Measurements from ENCODE around the gene ART3.
A peak's percentile ranks its signal among the peaks of the same experiment; 100 is the strongest.

ART3 gene

DNA sequence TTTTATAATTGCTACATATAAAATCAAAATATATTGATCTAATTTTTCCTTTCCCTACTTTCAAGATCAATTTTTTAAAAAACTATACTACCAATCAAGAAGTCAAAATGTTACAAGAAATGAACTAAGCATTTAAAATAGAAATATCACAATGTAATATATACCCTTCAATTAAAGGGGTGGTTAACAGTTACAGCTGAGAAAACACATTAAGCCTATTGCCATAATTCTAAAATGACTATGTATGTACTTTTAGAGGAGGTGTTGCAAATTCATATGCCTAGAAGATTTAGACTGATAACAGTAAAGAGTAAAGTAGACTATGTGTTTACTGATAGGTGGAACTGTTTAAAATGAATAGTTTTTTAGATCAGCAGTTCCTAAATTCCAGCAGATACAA, 70.0 kb downstream of the ART3 start:
- ATAC-seq (ENCODE audit: low read depth), result no peak
- peaks cover 51% of the 10 kb centered on the region for H3K36me3 ChIP-seq (ENCODE audit: low read depth)

DNA sequence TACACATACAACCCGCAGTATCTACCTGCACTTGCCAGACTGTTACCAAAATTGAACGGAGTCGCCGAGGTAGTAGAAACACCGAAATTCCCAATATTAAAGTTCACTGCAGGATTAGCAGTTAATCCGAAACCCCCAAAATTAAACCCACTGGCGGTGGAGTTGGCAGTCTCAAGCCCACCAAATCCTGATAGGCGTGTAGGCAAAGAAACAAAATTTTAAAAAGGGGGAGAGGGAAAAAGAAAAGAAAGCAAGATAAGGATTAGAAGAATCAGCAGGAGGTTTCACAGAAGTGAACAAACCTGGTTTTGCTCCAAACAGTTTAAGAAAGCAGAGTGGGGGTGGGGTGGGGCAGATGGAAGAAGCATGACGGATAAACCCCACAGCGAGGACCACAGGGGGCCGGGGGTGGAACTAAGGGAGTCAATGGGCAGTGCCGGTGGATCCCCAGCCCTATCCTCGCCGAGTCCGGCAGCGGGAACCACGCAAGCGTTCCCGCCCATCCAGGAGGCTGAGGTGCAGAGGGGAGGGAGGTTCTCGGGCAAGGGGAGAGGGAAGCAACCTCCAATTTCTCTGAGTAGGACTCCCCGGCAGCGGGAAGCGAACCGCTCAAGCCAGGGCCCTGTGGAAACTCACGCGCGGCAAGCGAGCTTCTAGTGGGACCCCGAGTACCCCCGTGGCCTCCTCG, 73.1 kb downstream of the ART3 start:
- Histone ChIP-seq H3K27ac (ENCODE audit: poor library complexity, severe bottlenecking) (peak overlapping the region; percentile 57), H3K9me3 (ENCODE audit: severe bottlenecking) (no peaks in the 10 kb centered on the region), H3K27me3 (ENCODE audit: insufficient read depth, poor library complexity, severe bottlenecking) (no peaks in the 10 kb centered on the region), H3K4me1 (ENCODE audit: insufficient read depth, poor library complexity, severe bottlenecking) (peaks cover 13% of the 10 kb centered on the region), H3K4me3 (ENCODE audit: severe bottlenecking) (peak overlapping the region; percentile 93), H3K36me3 (ENCODE audit: low read depth) (peaks cover 22% of the 10 kb centered on the region)
- DNase-seq (ENCODE audit: low spot score), result peak; percentile 86
- ATAC-seq (ENCODE audit: low read depth), result peak; percentile 92
- TF ChIP-seq, protein P1, sequence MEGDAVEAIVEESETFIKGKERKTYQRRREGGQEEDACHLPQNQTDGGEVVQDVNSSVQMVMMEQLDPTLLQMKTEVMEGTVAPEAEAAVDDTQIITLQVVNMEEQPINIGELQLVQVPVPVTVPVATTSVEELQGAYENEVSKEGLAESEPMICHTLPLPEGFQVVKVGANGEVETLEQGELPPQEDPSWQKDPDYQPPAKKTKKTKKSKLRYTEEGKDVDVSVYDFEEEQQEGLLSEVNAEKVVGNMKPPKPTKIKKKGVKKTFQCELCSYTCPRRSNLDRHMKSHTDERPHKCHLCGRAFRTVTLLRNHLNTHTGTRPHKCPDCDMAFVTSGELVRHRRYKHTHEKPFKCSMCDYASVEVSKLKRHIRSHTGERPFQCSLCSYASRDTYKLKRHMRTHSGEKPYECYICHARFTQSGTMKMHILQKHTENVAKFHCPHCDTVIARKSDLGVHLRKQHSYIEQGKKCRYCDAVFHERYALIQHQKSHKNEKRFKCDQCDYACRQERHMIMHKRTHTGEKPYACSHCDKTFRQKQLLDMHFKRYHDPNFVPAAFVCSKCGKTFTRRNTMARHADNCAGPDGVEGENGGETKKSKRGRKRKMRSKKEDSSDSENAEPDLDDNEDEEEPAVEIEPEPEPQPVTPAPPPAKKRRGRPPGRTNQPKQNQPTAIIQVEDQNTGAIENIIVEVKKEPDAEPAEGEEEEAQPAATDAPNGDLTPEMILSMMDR (IDR thresholded peaks at IDR 0.05; ENCODE audit: poor library complexity, severe bottlenecking), result no peak

More for the DNA sequence above, 70.0 kb downstream of the ART3 start:
- H3K4me1 ChIP-seq (ENCODE audit: insufficient read depth, poor library complexity, severe bottlenecking), result peaks cover 12% of the 10 kb centered on the region
- H3K27ac ChIP-seq (ENCODE audit: poor library complexity, severe bottlenecking), result no peak overlapping the region
- no peak for DNase-seq (ENCODE audit: low spot score)
- TF ChIP-seq, protein P1 (IDR thresholded peaks at IDR 0.05; ENCODE audit: poor library complexity, severe bottlenecking), result no peak
- no peak overlapping the region for H3K4me3 ChIP-seq (ENCODE audit: severe bottlenecking)
- H3K9me3 ChIP-seq (ENCODE audit: severe bottlenecking), result no peaks in the 10 kb centered on the region
- no peaks in the 10 kb centered on the region for H3K27me3 ChIP-seq (ENCODE audit: insufficient read depth, poor library complexity, severe bottlenecking)

DNA sequence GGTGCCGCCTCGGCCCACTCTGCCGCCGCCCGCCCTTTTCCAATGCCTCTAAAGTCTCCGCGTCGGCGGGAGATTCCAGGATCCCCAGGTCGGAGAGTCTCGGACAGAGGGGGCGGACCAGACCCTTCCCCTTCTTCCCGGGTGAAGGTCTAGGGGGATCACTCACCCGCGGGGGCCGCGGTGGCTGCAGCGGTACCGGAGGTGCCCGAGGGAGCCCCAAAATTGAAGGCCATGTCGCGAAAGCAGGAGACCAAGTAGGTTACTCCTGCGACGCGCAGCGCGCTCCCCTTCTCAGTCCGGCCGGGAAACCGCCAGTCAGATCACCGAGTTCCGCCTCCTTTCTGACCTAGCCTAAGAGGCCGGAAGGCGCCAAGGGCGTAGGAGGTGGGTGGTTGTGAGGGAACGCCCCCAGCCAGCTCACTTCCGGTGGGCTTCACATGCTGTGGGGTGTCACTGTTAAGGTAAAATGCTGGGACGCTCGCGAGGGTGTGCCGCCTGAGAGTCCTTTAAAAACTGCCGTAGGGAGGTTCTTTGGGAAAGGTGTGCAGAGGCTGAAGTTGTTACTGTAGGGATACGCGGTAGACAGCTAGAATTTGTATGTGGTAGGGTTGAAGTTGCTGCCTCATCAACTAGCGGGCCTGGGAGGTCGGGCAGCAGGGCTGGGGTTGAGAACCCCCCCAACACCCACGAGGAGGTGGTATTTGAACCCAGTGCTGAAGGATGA, 73.8 kb downstream of the ART3 start, which contains the start of gene NUP54:
TSS of gene NUP54 (minus strand) at position 256 of the 724 bp plus-strand sequence. CDS start at position 233, 23 bp downstream.
- DNase-seq (ENCODE audit: low spot score), result peak; percentile 92
- no peaks in the 10 kb centered on the region for H3K27me3 ChIP-seq (ENCODE audit: insufficient read depth, poor library complexity, severe bottlenecking)

DNA sequence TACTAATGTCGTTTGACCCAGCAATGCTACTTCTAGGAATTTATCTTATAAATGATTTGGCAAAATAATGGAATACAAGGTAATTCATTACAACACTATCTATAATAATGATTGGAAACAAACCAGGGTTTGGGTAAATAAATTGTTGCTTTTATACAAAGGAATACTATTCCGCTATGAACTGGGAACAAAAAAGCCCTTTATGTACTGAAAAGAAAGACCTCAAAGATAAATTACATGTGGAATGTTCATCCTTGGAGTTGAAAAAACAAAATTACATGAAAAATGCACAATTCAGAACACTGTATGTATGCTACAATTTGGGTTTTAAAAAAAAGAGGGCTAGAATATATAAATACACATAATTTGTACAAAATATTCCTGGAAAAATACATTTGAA, 78.8 kb downstream of the ART3 start:
- ATAC-seq (ENCODE audit: low read depth), result no peak
- DNase-seq (ENCODE audit: low spot score), result no peak
- peaks cover 6% of the 10 kb centered on the region for H3K4me1 ChIP-seq (ENCODE audit: insufficient read depth, poor library complexity, severe bottlenecking)
- H3K4me3 ChIP-seq (ENCODE audit: severe bottlenecking), result no peak overlapping the region
- no peak overlapping the region for H3K27ac ChIP-seq (ENCODE audit: poor library complexity, severe bottlenecking)
- no peaks in the 10 kb centered on the region for H3K9me3 ChIP-seq (ENCODE audit: severe bottlenecking)
- TF ChIP-seq, protein P1 (IDR thresholded peaks at IDR 0.05; ENCODE audit: poor library complexity, severe bottlenecking), result no peak
- H3K27me3 ChIP-seq (ENCODE audit: insufficient read depth, poor library complexity, severe bottlenecking), result no peaks in the 10 kb centered on the region
- H3K36me3 ChIP-seq (ENCODE audit: low read depth), result no peaks in the 10 kb centered on the region

More for the DNA sequence above, 73.8 kb downstream of the ART3 start, which contains the start of gene NUP54:
- Histone ChIP-seq H3K27ac (ENCODE audit: poor library complexity, severe bottlenecking) (peak within 1 kb of the TSS; percentile 57), H3K4me3 (ENCODE audit: severe bottlenecking) (peak within 1 kb of the TSS; percentile 93), H3K36me3 (ENCODE audit: low read depth) (peaks cover 15% of the 10 kb centered on the region), H3K9me3 (ENCODE audit: severe bottlenecking) (no peaks in the 10 kb centered on the region), H3K4me1 (ENCODE audit: insufficient read depth, poor library complexity, severe bottlenecking) (peaks cover 13% of the 10 kb centered on the region)
- TF ChIP-seq, protein P1 (IDR thresholded peaks at IDR 0.05; ENCODE audit: poor library complexity, severe bottlenecking), result no peak
- peak; percentile 94 for ATAC-seq (ENCODE audit: low read depth)

All from RWPE2 (cell line).